ENCODE results near the gene USP13. TPM values are rescaled to one million over a fixed set of nuclear protein-coding genes. Genes with fewer than 3 reads are reported as not detected.

Gene USP13
- polyA plus RNA-seq, 3 donors = 13.7 to 15.9 (median 15.7) TPM

GRCh38 chr3:179651687-179652446 is 973 bp upstream of the USP13 start:
- no peak for DNase-seq (ENCODE audit: extremely low read depth in 1 of 11, low read depth in 9 of 11, low spot score in 4 of 11)

- peak in 8 of 11 donors; percentile 51 to 68 (median 63) for DNase-seq (ENCODE audit: extremely low read depth in 1 of 11, low read depth in 9 of 11, low spot score in 4 of 11)
These were observed 407 bp downstream of the USP13 start for GRCh38 chr3:179653096-179653797.

- no peak for DNase-seq (ENCODE audit: extremely low read depth in 1 of 11, low read depth in 9 of 11, low spot score in 4 of 11)
These were observed 2.4 kb downstream of the USP13 start for GRCh38 chr3:179655236-179655635.

- DNase-seq (ENCODE audit: extremely low read depth in 1 of 11, low read depth in 9 of 11, low spot score in 4 of 11) = no peak
These were observed 5.8 kb downstream of the USP13 start for GRCh38 chr3:179658606-179659005.

- DNase-seq (ENCODE audit: extremely low read depth in 1 of 11, low read depth in 9 of 11, low spot score in 4 of 11) = no peak
These were observed 8.0 kb downstream of the USP13 start for GRCh38 chr3:179660872-179661271.

- no peak for DNase-seq (ENCODE audit: extremely low read depth in 1 of 11, low read depth in 9 of 11, low spot score in 4 of 11)
These were observed 8.9 kb downstream of the USP13 start for GRCh38 chr3:179661777-179662176.

GRCh38 chr3:179663093-179663492 is 10.3 kb downstream of the USP13 start:
- DNase-seq (ENCODE audit: extremely low read depth in 1 of 11, low read depth in 9 of 11, low spot score in 4 of 11) = no peak

- no peak for DNase-seq (ENCODE audit: extremely low read depth in 1 of 11, low read depth in 9 of 11, low spot score in 4 of 11)
These were observed 13.2 kb downstream of the USP13 start for GRCh38 chr3:179666030-179666429.

- no peak for DNase-seq (ENCODE audit: extremely low read depth in 1 of 11, low read depth in 9 of 11, low spot score in 4 of 11)
These were observed 13.7 kb downstream of the USP13 start for GRCh38 chr3:179666436-179667035.

- DNase-seq (ENCODE audit: extremely low read depth in 1 of 11, low read depth in 9 of 11, low spot score in 4 of 11) = no peak
These were observed 15.6 kb downstream of the USP13 start for GRCh38 chr3:179668429-179668828.

GRCh38 chr3:179670311-179670710 is 17.5 kb downstream of the USP13 start:
- no peak for DNase-seq (ENCODE audit: extremely low read depth in 1 of 11, low read depth in 9 of 11, low spot score in 4 of 11)

GRCh38 chr3:179671309-179671708 is 18.5 kb downstream of the USP13 start:
- DNase-seq (ENCODE audit: extremely low read depth in 1 of 11, low read depth in 9 of 11, low spot score in 4 of 11) = no peak

GRCh38 chr3:179671747-179672242 is 19.0 kb downstream of the USP13 start:
- peak in 1 of 11 donors; percentile 11 for DNase-seq (ENCODE audit: extremely low read depth in 1 of 11, low read depth in 9 of 11, low spot score in 4 of 11)

GRCh38 chr3:179672918-179673317 is 20.1 kb downstream of the USP13 start:
- peak in 4 of 11 donors; percentile 31 to 53 (median 40) for DNase-seq (ENCODE audit: extremely low read depth in 1 of 11, low read depth in 9 of 11, low spot score in 4 of 11)

GRCh38 chr3:179673523-179673922 is 20.7 kb downstream of the USP13 start:
- no peak for DNase-seq (ENCODE audit: extremely low read depth in 1 of 11, low read depth in 9 of 11, low spot score in 4 of 11)

- no peak for DNase-seq (ENCODE audit: extremely low read depth in 1 of 11, low read depth in 9 of 11, low spot score in 4 of 11)
These were observed 23.2 kb downstream of the USP13 start for GRCh38 chr3:179676081-179676480.

GRCh38 chr3:179677884-179678283 is 25.0 kb downstream of the USP13 start:
- no peak for DNase-seq (ENCODE audit: extremely low read depth in 1 of 11, low read depth in 9 of 11, low spot score in 4 of 11)

- no peak for DNase-seq (ENCODE audit: extremely low read depth in 1 of 11, low read depth in 9 of 11, low spot score in 4 of 11)
These were observed 28.8 kb downstream of the USP13 start for GRCh38 chr3:179681492-179682263.

GRCh38 chr3:179682426-179683080 is 29.7 kb downstream of the USP13 start:
- no peak for DNase-seq (ENCODE audit: extremely low read depth in 1 of 11, low read depth in 9 of 11, low spot score in 4 of 11)

All from renal cortex interstitium (tissue), 11 donors.